Ovary (tissue), 3 donors: ENCODE measurements around the gene FYN.

ENCODE experiments used
- CTCF ChIP-seq, 3 donors: fragments of 450-650 bp in 2 of 3; fragments of 200-600 bp in 1 of 3; IDR thresholded peaks; one replicate each; pipeline versions ENCODE4 v1.5.1 to v1.8.0; 2016 to 2022; ENCODE audit warnings: antibody characterized with exemption in 3 of 3, mild to moderate bottlenecking in 1 of 3
- EP300 ChIP-seq: sonication (generic); formaldehyde crosslinking; IDR thresholded peaks from one replicate; pipeline ENCODE4 v1.6.1; 2017; ENCODE audit warnings: antibody characterized with exemption
- POLR2A ChIP-seq: fragments of 450-650 bp; IDR thresholded peaks from one replicate; pipeline ENCODE4 v1.6.1; 2017; ENCODE audit warnings: antibody characterized with exemption, mild to moderate bottlenecking, moderate library complexity
- donor health status: DM: no; HTN: no; CAD: no.

- TF ChIP-seq CTCF (IDR thresholded peaks at IDR 0.05): no peak
- TF ChIP-seq POLR2A: no peak
- no peak for TF ChIP-seq EP300
Measured at GRCh38 chr6:111661541-111662061, 211.7 kb downstream of the FYN start.
